SU-DHL-6 (cell line): ENCODE data around the gene CDK5RAP2.

Experiments used
- CTCF ChIP-seq: fragments of 200-600 bp; sonication (generic); IDR thresholded peaks from one replicate; pipeline ENCODE4 v1.5.1; 2017; ENCODE audit warnings: antibody characterized with exemption, mild to moderate bottlenecking, low read length, moderate library complexity; ENCODE audit not compliant: insufficient read depth, poor library complexity, severe bottlenecking
- EZH2phosphoT487 ChIP-seq: fragments of 200-600 bp; sonication (generic), shearing (Covaris generic); conservative IDR thresholded peaks from 2 replicates; pipeline ENCODE4 v1.6.1; 2018; ENCODE audit warnings: mild to moderate bottlenecking, antibody characterized with exemption, low read length, moderate library complexity, mixed read lengths

GRCh38 chr9:120410925-120411501 lies 169.0 kb downstream of the CDK5RAP2 start:
- TF ChIP-seq CTCF (no peak), EZH2phosphoT487 (no peak)
